HL-60 (cell line): ENCODE data around the gene SLC22A25.

ENCODE experiments used
- POLR2AphosphoS5 ChIP-seq: IDR thresholded peaks from 2 replicates; pipeline ENCODE4 v1.6.1; 2012; ENCODE audit warnings: low read depth
- TF ChIP-seq, protein P1 (sequence below): IDR thresholded peaks from one replicate; pipeline ENCODE4 v1.5.1; 2011; ENCODE audit warnings: low read length, control low read depth, inconsistent platforms; ENCODE audit not compliant: insufficient read depth
- TF ChIP-seq, protein P2 (sequence below): IDR thresholded peaks from 2 replicates; pipeline ENCODE4 v1.6.1; 2012; ENCODE audit warnings: low read depth; ENCODE audit not compliant: insufficient replicate concordance

DNA sequence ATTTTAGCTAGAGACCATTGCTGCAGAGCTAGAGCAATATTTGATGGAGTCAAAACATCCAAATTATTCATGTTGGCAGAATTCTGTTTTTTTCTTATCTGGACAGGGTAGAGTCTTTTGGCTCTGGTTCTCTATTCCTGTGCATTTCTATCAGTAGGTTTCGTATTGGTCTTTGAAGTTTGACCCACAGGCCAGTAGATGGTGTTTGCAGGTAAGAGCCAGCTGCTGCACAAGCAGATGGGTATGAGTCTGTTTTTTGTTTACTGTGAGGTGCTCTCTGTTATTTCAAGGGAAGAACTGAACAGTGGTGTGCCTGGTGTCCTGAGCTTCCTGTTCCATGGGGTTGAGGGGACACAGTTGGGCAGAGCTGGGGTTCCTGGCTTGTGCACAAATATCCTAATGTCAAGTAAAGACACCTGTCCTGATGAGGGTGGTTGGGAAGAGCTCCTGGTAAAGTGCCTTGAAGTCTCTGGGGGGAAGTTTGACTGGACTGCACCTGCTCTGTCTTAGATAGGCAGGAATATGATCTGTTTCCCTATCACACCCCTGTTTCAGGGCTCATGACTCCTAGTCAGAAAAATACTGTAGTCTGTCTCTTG lies 34.0 kb upstream of the SLC22A25 start:
- TF ChIP-seq, protein P1, sequence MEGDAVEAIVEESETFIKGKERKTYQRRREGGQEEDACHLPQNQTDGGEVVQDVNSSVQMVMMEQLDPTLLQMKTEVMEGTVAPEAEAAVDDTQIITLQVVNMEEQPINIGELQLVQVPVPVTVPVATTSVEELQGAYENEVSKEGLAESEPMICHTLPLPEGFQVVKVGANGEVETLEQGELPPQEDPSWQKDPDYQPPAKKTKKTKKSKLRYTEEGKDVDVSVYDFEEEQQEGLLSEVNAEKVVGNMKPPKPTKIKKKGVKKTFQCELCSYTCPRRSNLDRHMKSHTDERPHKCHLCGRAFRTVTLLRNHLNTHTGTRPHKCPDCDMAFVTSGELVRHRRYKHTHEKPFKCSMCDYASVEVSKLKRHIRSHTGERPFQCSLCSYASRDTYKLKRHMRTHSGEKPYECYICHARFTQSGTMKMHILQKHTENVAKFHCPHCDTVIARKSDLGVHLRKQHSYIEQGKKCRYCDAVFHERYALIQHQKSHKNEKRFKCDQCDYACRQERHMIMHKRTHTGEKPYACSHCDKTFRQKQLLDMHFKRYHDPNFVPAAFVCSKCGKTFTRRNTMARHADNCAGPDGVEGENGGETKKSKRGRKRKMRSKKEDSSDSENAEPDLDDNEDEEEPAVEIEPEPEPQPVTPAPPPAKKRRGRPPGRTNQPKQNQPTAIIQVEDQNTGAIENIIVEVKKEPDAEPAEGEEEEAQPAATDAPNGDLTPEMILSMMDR, result no peak
- no peak for TF ChIP-seq POLR2AphosphoS5
- TF ChIP-seq, protein P2, sequence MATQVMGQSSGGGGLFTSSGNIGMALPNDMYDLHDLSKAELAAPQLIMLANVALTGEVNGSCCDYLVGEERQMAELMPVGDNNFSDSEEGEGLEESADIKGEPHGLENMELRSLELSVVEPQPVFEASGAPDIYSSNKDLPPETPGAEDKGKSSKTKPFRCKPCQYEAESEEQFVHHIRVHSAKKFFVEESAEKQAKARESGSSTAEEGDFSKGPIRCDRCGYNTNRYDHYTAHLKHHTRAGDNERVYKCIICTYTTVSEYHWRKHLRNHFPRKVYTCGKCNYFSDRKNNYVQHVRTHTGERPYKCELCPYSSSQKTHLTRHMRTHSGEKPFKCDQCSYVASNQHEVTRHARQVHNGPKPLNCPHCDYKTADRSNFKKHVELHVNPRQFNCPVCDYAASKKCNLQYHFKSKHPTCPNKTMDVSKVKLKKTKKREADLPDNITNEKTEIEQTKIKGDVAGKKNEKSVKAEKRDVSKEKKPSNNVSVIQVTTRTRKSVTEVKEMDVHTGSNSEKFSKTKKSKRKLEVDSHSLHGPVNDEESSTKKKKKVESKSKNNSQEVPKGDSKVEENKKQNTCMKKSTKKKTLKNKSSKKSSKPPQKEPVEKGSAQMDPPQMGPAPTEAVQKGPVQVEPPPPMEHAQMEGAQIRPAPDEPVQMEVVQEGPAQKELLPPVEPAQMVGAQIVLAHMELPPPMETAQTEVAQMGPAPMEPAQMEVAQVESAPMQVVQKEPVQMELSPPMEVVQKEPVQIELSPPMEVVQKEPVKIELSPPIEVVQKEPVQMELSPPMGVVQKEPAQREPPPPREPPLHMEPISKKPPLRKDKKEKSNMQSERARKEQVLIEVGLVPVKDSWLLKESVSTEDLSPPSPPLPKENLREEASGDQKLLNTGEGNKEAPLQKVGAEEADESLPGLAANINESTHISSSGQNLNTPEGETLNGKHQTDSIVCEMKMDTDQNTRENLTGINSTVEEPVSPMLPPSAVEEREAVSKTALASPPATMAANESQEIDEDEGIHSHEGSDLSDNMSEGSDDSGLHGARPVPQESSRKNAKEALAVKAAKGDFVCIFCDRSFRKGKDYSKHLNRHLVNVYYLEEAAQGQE, result no peak
